Fibroblast of peridontal ligament (primary cell): Measurements from ENCODE around the gene OBP2A.
A peak's percentile ranks its signal among the peaks of the same experiment; 100 is the strongest.

Experiments
- DNase-seq: peaks from one replicate; pipeline ENCODE4 v3.0.0-alpha.2; 2010; ENCODE audit errors: extremely low read depth

The OBP2A gene

DNA sequence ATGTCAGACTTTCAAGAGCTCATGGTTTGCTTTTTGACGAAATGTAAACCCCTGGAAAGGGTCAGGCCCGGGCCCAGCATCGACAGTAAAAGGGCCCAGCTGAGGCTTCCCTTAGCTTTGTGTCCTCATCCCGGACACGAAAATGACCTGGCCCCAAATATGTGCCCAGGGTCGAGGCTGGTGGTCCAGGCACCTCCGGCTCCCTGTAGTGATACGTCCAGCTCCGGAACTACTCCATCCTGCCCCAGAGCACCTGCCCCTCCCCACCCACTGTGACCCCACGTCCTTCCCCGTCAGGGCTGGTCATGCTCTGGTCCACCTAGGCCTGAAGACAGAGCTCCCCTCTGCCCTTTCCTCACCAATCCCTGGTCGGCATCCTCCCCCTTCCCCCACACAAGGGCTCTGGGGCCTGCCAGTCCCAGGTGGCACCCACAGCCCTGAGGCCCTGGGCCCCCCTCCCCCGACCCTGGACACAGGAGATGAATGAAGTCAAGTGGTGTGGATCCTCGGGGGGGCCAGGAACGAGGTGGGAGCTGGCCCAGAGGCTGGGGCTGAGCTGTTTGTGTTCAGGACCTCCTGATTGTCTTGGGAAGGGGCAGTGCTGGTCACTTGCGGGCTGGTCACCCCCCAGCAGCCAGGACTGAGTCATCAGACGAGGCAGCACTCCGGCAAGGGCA, 6.2 kb downstream of the OBP2A start:
- DNase-seq = no peak

DNA sequence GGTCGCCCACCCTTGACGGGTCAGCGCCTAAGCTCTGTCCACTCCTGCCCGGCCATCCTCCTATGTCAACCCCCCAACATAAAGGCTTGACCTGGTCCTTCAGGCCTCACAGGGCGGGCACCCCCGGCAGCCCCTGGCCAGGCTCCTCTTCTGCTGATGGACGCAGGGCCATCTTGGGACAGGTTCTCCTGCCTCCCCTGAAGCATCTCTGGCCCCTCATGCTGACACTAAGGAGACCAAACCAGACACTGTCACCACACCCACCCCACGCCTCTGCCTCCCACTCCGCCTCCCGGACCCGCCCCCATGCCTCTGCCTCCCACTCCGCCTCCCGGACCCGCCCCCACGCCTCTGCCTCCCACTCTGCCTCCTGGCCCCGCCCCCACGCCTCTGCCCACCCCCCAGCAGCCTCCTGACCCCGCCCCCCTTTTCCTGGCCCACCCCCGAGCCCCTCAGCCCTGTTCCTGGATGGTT, 6.8 kb downstream of the OBP2A start:
- no peak for DNase-seq

DNA sequence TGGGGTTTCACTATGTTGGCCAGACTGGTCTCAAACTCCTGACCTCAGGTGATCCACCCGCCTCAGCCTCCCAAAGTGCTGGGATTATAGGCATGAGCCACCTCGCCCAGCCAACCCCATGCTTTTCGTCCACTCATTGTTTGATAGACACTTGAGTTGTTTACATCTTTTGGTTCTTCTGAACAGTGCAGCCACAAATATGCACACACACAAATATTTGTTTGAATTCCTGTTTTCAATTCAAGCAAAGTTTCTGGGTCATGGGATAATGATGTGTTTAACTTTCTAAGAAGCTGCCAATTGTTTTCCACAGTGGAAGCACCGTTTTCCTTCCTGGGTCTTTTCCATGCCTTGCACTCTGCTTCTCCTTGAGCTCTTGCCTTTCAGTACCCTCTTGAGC, 8.8 kb downstream of the OBP2A start:
- DNase-seq = peak; percentile 5

DNA sequence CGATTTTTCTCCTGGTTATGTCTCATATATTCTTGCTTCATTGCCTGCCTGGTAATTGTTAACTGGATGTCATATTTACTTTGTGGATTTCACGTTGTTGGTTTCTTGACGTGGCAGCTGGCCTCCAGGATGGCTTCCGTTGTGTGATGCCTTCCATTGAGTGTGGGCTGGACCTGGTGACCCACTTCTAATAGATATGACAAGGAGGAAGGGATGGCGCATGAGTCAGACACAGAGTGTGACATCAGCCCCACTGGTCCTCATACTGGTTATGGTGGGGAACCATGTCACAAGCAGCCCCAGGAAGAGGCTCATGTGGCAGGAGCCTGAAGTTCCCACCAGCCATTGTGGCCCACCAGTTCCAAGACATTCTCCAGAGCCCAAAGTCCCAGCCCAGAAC, 9.3 kb downstream of the OBP2A start:
- DNase-seq = no peak

DNA sequence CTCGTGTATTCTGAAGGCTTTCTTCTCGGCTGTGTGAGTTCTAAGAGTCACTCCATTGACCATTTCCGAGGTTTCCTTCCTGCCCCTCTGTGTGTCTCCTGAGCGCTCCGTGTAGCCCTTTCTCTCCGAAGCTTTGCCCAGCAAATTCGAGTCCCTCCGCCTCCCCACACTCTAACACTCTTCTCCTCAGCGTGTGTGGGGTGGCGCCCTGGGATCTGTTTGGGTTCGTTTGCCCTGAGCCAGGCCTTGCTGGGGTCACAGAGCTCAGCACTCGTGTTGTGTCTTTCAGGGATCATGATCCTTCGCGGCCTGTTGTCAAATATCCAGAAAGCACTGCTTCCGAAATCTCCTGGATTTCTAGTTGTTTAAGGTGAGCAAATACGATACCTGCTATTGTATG, 10.0 kb downstream of the OBP2A start:
- no peak for DNase-seq

DNA sequence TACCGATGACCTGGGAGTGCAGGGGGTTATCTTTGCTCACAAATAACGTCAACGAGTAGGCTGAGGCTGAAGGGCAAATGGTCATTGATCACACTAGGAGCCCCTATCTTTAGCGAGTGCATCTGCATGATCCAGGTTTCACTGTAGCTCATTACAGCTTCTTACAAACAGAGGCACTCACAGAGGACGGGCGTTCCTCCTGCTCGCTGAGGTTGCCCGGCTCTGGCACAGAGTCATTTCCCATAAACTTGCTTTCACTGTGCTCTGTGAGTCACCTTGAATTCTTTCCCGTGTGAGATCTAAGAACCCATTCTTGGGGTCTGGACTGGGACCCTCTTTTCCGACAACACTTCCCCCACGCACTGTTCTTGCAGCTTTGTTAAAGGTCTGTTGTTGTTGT, 13.7 kb downstream of the OBP2A start:
- DNase-seq = no peak

DNA sequence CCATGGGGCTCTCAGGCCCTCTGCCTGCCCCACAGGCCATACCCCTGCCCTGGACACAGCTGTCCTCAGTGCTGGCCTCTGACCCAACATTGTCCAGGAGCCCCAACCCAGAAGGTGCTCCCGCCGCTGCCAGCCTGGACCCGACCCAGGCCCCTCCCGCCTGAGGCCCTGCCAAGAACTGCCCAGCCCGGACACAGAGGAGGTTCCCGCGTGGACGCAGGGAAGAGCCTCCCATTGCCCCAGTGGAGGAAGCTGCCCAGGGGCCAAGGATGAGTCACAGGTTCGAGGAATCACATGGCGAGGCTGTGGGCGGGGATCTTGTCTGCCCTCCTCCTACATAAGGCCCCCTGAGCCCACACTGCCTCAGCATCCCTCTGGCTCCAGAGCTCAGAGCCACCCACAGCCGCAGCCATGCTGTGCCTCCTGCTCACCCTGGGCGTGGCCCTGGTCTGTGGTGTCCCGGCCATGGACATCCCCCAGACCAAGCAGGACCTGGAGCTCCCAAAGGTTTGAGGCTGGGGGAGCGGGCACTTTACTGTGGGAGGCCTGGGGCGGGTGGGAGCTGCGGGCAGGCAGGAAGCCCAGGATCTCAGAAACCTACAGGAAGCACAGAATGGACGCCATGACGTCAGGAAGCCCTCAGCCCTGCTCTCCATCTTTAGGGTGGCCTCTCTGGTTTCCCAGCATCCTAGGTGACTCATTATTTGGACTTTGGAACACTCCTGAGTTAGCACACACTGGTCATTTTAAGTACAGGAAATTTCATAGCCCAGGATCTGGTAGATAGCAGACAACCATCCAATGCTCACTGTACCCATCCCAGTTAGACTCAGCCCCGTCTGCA, 15.7 kb downstream of the OBP2A start, which contains the start of gene PAEP:
TSS of gene PAEP (plus strand) at position 366 of the 844 bp plus-strand sequence.
- DNase-seq = no peak

DNA sequence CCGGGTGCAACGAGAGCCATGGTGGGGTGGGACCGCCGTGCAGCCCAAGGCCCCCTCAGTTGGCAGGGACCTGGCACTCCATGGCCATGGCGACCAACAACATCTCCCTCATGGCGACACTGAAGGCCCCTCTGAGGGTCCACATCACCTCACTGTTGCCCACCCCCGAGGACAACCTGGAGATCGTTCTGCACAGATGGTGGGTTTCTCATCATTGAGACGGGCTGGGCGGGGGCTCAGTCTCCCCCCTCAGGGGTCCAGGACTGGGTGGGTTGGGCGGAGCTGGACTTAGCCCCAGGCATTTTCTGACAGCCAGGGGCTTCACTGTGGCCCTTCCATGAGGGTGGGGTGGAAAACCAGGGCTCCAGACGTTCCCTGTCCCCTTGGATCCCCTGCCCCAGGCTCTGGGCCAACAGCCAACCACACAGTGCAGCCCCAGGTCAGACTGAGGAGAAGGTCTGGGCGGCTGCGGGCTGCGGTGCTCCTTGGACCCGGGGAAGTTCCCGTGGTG, 16.4 kb downstream of the OBP2A start:
- DNase-seq = no peak

DNA sequence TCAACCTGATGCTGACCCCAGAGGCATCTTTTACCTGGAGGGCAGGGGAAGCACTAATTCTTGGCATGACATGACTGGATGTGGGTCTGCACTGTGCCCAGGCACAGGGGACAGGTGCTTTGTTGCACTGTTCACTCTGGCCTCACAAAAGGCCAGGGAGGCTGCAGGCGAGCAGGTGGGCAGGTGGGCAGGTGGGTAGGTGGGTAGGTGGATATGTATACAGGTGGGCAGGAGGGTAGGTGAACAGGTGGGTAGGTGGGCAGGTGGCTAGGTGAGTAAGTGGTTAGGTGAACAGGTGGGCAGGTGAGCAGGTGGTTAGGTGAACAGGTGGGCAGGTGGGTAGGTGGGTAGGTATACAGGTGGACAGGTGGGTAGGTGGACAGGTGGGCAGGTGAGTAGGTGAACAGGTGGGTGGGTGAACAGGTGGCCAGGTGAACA, 17.1 kb downstream of the OBP2A start:
- DNase-seq = no peak

DNA sequence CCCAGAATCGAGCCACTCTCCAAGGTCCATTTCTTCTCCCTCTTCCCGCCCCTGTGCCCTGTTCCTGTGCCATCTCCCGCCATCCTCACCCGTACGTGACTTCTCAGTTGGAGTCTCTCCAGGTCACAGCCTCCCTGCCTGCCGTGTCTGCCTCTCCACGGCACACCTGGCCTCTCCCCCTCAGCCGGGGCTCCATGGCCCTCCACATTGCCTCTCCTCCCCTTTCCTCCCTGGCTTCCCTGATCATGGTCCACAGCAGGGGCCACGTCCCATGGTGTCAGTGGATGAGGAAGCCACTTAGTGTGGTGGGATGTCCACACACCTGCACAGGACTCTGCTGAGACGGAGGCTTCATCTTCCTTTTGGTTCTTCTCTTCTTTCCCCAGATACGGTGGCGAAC, 17.9 kb downstream of the OBP2A start:
- no peak for DNase-seq

DNA sequence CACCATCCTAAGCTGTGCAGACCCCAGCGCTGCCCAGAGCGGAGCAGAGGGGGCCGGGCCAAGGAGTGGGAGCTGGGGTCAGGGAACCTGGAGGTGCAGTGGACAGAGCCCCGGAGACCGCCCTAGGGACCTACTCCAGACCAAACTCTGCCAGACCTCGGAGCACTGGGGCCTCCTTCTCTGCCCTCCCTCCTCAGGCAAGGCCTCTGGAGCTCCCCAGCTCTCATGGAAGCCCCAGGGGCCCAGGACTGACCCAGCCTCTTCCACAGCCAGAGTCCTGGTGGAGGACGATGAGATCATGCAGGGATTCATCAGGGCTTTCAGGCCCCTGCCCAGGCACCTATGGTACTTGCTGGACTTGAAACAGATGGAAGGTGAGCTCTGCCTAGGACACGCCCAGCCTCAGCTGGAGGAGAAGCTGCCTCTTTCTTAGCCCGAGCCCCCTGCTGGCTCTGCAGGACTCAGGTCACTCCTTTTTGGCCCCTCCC, 19.3 kb downstream of the OBP2A start:
- no peak for DNase-seq

DNA sequence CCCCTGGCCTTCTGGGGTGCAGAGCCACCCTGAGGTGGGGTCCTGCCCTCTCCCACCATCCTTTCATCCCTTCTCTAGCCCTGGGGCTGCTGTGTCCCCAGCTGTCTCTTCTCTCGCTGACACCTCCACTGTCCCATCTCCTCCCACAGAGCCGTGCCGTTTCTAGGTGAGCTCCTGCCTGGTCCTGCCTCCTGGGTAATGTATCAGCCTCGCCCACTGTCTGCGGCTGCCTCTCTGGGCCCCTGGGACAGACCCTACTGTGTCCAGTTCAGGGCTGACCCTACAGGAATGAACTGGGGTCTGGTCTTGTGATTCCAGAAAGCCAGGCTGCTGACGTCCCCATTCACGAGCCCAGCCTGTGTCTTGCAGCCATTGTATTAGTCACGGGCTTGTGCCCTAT, 19.7 kb downstream of the OBP2A start:
- DNase-seq = no peak

DNA sequence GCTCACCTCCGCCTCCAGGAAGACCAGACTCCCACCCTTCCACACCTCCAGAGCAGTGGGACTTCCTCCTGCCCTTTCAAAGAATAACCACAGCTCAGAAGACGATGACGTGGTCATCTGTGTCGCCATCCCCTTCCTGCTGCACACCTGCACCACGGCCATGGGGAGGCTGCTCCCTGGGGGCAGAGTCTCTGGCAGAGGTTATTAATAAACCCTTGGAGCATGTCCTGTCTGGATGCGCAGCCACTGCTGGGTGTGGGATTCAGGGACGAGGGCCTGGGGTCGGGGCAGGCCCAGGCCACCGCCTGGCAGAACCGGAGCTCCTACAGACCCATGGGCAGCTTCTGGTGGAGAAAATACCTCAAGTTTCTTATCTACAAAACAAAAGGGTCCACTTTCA, 20.6 kb downstream of the OBP2A start:
- DNase-seq = no peak

DNA sequence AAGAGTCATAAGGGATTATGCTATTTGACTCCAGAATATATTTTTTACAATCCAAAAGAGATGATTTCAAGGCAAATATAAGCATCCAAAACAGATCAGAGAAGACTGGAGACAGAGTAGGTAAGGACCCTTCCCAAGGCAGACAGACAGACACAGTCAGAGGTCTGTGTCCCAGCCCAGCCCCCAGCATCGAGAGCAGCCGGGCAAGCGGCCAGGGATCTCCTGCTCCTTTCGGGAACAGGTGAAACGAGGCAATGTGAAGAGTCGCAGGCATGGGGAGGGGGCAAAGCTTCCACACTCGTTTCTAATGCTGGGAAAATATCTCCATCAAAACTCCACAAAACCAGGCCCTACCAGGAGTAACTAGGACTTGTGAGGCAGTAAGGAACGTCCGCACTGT, 21.4 kb downstream of the OBP2A start:
- DNase-seq = no peak

DNA sequence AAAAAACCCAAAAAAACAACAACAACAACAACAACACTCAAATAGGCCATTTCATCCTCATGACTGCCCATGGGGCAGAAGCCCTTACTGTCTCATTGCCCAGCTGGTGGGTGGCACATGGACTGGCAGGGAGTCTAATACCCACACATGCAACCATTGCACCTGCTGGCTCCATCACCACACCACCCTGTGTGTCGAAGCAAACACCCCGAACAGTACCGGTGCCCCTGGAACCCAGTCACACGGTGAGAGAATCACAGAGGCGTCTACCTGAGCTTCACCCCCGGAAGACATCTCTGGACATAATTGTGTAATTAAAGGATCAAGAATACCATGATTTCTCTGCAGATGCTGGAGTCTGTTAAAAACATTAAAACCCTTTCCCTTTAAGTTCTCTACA, 22.1 kb downstream of the OBP2A start:
- no peak for DNase-seq

DNA sequence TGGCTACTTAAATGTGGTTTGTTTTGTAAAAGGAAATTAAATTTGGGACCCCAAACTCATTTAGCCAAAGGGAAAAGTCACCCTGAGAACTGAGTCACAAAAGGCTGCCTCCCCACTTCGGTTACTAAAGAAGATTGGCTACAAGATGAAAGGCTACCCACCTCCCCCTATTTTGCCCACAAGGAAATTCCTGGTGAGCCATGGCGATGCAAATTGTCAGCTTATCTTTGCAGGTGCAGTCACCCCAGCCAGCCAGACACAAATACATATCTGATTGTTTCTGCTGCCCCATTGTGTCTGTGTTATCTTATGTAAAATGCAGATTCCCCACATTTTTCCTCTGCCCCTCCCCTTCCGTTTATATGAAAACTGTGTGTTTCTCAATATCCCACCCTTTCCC, 24.5 kb downstream of the OBP2A start:
- no peak for DNase-seq

DNA sequence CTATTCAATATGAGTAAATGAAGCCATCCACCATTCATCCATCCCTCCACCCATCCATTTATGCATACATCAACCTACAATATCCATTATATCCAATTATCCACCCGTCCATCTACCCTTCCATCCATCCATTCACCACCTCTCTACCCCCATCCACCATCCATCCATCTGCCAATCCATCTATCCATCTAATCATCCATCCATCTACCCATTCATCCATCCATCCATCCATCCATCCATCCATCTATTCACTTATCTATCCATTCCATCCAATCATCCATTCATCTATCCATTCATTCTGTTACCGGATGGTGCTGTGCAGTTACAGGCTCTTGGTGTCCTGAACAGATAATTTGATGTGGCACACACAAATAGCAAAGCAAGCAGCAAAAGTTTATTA, 26.3 kb downstream of the OBP2A start:
- no peak for DNase-seq

DNA sequence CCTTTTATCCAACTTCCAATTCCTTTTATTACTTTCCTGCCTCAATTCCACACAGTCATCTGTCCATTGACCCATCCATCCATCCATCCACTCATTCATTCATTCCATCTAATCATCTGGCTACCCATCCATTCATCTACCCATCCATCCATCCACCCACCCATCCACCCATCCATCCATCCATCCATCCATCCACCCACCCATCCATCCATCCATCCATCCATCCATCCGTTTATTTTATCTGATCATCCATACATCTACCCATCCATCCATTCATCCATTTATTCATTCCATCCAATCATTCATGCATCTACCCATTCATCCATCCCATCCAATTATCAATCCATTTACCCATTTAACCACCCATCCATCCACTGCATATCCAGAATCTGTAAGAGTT, 27.2 kb downstream of the OBP2A start:
- DNase-seq = no peak

DNA sequence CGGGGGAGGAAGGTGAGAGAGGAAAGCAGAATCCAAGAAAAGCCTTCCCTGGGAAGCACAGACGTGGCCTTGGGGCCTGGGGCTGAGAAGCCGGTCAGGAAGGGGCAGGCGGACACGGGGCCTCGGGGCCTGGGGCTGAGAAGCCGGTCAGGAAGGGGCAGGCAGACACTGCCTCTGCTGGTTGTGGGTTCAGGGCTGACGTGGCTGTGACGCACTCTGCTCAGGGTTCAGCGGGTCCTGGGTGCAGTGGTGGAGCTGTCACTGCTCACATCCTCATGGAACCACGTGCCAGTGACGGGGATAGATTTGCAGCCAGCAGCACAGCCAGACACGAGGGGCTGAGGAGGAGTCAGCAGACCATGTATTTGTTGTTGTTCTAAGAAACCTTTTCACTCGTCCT, 28.4 kb downstream of the OBP2A start:
- DNase-seq = no peak

DNA sequence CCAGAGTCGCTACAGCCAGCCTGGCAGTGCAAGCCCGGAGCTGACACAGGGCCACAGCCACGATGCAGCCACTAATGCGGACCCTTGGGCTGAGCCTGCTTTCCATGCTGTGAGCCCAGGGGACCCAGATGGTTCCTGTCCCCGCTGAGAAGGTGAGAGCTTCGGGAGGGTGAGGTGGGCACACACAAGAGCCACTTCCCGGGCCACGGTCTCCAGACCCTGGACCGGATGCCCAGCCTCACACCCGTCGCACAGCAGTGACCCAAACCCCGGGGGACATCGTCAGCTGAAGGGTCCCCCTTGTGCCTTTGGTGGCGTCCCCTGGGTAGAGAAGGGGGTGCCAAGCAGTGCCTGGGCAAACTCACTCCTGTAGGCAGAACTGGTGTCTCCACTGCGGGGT, 29.0 kb downstream of the OBP2A start:
- no peak for DNase-seq

DNA sequence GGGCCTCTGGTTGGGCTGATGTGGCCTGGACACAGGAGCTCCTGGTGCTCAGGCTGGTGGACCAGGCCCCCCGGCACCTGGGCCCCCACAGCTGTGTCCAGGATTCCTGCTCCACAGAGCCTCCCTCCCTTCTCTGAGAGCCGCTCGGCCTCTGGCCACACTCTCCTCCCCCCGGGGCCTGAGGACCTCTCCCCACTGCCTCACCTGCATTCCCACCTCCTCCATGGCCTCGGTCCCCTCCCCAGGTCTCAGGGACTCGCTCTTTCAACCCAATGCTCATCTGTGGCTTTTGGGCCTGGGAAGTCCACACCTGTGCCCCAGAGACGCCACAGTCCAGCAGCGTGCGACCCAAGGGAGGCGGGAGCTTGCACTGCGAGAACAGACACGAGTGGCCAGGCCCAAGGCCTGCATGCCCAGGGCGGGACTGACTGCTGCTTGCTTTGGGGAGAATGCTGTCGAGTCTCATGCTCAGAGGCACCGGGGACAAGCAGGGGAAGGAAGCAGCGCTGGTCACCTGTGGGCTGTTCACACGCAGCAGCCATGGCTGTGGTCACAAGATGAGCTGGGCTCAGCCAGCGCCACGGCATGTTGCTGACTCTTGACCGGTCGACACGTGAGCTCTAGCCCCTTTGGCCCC, 30.2 kb downstream of the OBP2A start:
- no peak for DNase-seq

DNA sequence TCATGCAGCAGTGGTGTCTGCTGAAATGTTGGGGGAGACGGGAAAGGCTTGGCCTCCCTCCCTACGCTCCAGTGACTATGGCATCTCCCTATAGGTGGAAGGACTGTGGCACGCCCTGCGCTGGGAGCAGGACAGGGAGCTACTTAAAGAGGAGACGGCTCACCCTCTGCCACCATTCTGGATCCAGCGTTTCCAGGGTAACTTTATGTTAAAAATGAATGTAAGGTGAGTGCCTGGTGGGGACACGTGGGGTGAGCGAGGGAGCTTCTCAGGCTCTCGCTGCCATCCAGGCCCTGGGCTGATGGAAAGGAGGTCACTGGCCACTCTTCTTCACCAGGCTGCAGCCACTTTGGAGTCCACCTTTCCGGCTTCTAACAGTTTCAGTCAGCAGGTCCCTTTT, 31.3 kb downstream of the OBP2A start:
- DNase-seq = no peak
